Right lobe of liver (tissue), 4 donors: Measurements from ENCODE around the gene RNF212.

Experiments
- POLR2A ChIP-seq: fragments of 450-650 bp; IDR thresholded peaks from one replicate; pipeline ENCODE4 v1.6.1; 2017; ENCODE audit warnings: antibody characterized with exemption, mild to moderate bottlenecking
- TF ChIP-seq, protein P1 (sequence below), 4 donors: fragments of 200-600 bp in 3 of 4; fragments of 450-650 bp in 1 of 4; IDR thresholded peaks; one replicate each; pipeline versions ENCODE4 v1.5.1 to v1.8.0; 2016 to 2022; ENCODE audit warnings: antibody characterized with exemption in 4 of 4, mild to moderate bottlenecking in 2 of 4
- donor health status: DM: no; HTN: no; CAD: no.
- donor health status: DM: no; HTN: no; CAD: no.
- donor health status: DM: no; HTN: yes; CAD: no.

GRCh38 chr4:1113311-1114009, at the start of gene RNF212:
- TF ChIP-seq POLR2A, result no peak
- TF ChIP-seq, protein P1, sequence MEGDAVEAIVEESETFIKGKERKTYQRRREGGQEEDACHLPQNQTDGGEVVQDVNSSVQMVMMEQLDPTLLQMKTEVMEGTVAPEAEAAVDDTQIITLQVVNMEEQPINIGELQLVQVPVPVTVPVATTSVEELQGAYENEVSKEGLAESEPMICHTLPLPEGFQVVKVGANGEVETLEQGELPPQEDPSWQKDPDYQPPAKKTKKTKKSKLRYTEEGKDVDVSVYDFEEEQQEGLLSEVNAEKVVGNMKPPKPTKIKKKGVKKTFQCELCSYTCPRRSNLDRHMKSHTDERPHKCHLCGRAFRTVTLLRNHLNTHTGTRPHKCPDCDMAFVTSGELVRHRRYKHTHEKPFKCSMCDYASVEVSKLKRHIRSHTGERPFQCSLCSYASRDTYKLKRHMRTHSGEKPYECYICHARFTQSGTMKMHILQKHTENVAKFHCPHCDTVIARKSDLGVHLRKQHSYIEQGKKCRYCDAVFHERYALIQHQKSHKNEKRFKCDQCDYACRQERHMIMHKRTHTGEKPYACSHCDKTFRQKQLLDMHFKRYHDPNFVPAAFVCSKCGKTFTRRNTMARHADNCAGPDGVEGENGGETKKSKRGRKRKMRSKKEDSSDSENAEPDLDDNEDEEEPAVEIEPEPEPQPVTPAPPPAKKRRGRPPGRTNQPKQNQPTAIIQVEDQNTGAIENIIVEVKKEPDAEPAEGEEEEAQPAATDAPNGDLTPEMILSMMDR (IDR thresholded peaks at IDR 0.05), result no peak
